PC-9 (cell line): ENCODE measurements around the gene TNFAIP3.

Source experiments
- EZH2 ChIP-seq: fragments of 200-600 bp; sonication (generic); IDR thresholded peaks from 2 replicates; pipeline ENCODE4 v1.8.0; 2017; ENCODE audit warnings: antibody characterized with exemption, low read depth
- TF ChIP-seq, protein P1 (sequence below): fragments of 200-600 bp; sonication (generic); conservative IDR thresholded peaks from 2 replicates; pipeline ENCODE4 v1.6.1; 2017; ENCODE audit warnings: mixed run types, antibody characterized with exemption, mild to moderate bottlenecking, moderate library complexity

DNA sequence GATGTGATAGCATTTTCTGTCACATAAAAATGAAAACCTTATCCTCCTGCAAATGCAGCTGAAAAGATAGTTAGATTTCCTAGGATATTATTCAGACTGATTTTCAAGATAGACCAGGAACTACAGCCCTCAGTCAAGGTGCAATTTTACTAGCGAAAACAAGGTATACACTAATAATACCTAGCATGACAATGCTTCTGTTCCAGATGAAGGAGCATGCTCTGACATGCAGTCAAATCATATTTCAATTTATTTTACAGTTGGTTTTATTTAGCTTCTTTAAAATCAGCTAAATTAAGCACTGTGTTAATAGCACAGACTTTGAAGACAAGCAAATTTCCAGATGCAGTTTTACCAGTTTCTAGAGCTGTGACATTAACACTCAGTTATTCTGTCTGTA, 14.2 kb upstream of the TNFAIP3 start:
- TF ChIP-seq, protein P1, sequence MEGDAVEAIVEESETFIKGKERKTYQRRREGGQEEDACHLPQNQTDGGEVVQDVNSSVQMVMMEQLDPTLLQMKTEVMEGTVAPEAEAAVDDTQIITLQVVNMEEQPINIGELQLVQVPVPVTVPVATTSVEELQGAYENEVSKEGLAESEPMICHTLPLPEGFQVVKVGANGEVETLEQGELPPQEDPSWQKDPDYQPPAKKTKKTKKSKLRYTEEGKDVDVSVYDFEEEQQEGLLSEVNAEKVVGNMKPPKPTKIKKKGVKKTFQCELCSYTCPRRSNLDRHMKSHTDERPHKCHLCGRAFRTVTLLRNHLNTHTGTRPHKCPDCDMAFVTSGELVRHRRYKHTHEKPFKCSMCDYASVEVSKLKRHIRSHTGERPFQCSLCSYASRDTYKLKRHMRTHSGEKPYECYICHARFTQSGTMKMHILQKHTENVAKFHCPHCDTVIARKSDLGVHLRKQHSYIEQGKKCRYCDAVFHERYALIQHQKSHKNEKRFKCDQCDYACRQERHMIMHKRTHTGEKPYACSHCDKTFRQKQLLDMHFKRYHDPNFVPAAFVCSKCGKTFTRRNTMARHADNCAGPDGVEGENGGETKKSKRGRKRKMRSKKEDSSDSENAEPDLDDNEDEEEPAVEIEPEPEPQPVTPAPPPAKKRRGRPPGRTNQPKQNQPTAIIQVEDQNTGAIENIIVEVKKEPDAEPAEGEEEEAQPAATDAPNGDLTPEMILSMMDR = no peak
- no peak for TF ChIP-seq EZH2
